ENCODE measurements around the gene LAX1. TPM values are rescaled to one million over a fixed set of nuclear protein-coding genes. Genes with fewer than 3 reads are reported as not detected.
"Not testable (repeated sequence)": the region's sequence is repeated elsewhere in the genome, so short reads cannot be mapped to it uniquely, and the experiment has no call there.

LAX1 gene
- total RNA-seq, 1 donor from 2014 or later, result not detected

GRCh38 chr1:203751051-203751450 lies 13.9 kb upstream of the LAX1 start:
- no peak overlapping the region for H3K4me3 ChIP-seq (ENCODE audit: low read depth, low read length)
- TF ChIP-seq CTCF (IDR thresholded peaks at IDR 0.05; ENCODE audit: insufficient read depth, low read length, poor library complexity, severe bottlenecking), result no peak
- no peak for DNase-seq (ENCODE audit: low read depth)
- no peaks in the 10 kb centered on the region for H3K36me3 ChIP-seq (ENCODE audit: control insufficient read depth, insufficient read depth, low read length)
- no peaks in the 10 kb centered on the region for H3K27me3 ChIP-seq (ENCODE audit: control insufficient read depth, insufficient read depth, low read length)

DNA sequence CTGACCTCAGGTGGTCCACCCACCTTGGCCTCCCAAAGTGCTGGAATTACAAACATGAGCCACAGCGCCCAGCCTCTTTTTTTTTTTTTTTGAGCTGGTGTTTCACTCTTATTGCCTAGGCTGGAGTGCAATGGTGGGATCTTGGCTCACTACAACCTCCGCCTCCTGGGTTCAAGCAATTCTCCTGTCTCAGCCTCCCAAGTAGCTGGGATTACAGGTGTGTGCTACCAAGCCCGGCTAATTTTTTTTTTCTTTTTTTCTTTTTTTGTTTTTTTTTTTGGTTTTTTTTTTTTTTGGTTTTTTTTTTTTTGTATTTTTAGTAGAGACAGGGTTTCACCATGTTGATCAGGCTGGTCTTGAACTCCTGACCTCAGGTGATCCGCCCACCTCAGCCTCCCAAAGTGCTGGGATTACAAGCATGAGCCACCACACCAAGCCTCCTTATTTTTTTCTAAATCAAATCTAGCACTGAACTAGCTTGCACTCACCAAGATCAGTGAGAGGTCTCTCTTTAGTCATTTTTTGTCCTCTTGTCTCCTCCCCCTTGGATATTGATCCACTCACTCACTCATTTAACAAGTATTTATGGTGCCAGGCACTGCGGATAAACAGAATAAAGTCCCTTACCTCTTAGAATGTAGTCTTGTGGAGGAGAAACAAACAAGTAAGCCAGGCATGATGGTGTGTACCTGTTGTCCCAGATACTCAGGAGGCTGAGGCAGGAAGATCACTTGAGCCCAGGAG lies 13.2 kb upstream of the LAX1 start:
- not testable (repeated sequence) for H3K36me3 ChIP-seq (ENCODE audit: control insufficient read depth, insufficient read depth, low read length); DNase-seq (ENCODE audit: low read depth); H3K27me3 ChIP-seq (ENCODE audit: control insufficient read depth, insufficient read depth, low read length); H3K4me3 ChIP-seq (ENCODE audit: low read depth, low read length)

- no peaks in the 10 kb centered on the region for H3K36me3 ChIP-seq (ENCODE audit: control insufficient read depth, insufficient read depth, low read length)
- DNase-seq (ENCODE audit: low read depth), result no peak
- H3K4me3 ChIP-seq (ENCODE audit: low read depth, low read length), result no peak overlapping the region
- H3K27me3 ChIP-seq (ENCODE audit: control insufficient read depth, insufficient read depth, low read length), result no peaks in the 10 kb centered on the region
- TF ChIP-seq CTCF (IDR thresholded peaks at IDR 0.05; ENCODE audit: insufficient read depth, low read length, poor library complexity, severe bottlenecking), result no peak
Observed at GRCh38 chr1:203754455-203754864, 10.5 kb upstream of the LAX1 start.

DNA sequence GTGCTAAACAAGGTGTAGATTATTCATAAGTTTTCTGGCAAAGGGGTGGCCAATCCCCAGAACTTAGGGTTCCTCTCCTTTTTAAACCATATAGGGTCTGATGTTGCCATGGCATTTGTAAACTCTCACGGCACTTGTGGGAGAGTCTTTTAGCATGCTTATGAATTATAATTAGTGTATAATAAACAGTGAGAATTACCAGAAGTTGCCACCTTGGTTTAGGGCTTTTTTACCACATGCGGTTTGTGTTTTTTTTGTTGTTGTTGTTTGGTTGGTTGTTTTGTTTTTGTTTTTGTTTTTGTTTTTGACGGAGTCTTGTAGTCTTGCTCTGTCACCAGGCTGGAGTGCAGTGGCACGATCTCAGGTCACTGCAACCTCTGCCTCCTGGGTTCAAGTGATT lies 8.9 kb upstream of the LAX1 start:
- TF ChIP-seq CTCF (IDR thresholded peaks at IDR 0.05; ENCODE audit: insufficient read depth, low read length, poor library complexity, severe bottlenecking), result no peak

GRCh38 chr1:203758749-203759148 lies 6.2 kb upstream of the LAX1 start:
- not testable (repeated sequence) for H3K36me3 ChIP-seq (ENCODE audit: control insufficient read depth, insufficient read depth, low read length); H3K4me3 ChIP-seq (ENCODE audit: low read depth, low read length); DNase-seq (ENCODE audit: low read depth); H3K27me3 ChIP-seq (ENCODE audit: control insufficient read depth, insufficient read depth, low read length)

More for the DNA sequence above, 8.9 kb upstream of the LAX1 start:
- Histone ChIP-seq H3K27me3 (ENCODE audit: control insufficient read depth, insufficient read depth, low read length) (no peaks in the 10 kb centered on the region), H3K4me3 (ENCODE audit: low read depth, low read length) (no peak overlapping the region), H3K36me3 (ENCODE audit: control insufficient read depth, insufficient read depth, low read length) (no peaks in the 10 kb centered on the region)
- DNase-seq (ENCODE audit: low read depth), result no peak

DNA sequence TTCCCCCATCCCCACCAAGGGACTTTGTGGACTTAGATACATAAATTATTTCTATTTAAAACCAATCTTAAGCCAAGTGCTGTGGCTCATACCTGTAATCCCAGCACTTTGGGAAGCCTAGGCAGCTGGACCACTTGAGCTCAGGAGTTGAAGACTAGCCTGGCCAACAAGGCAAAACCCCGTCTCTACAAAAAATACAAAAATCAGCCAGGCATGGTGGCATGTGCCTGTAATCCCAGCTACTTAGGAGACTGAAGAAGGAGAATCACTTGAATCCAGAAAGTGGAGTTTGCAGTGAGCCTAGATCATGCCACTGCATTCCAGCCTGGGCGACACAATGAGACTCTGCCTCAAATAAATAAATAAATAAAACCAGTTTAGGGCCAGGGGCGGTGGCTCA lies 4.5 kb upstream of the LAX1 start:
- TF ChIP-seq CTCF (IDR thresholded peaks at IDR 0.05; ENCODE audit: insufficient read depth, low read length, poor library complexity, severe bottlenecking), result no peak
- Histone ChIP-seq H3K36me3 (ENCODE audit: control insufficient read depth, insufficient read depth, low read length) (no peaks in the 10 kb centered on the region), H3K4me3 (ENCODE audit: low read depth, low read length) (no peak overlapping the region), H3K27me3 (ENCODE audit: control insufficient read depth, insufficient read depth, low read length) (no peaks in the 10 kb centered on the region)
- no peak for DNase-seq (ENCODE audit: low read depth)

GRCh38 chr1:203761958-203762357 lies 3.0 kb upstream of the LAX1 start:
- not testable (repeated sequence) for H3K36me3 ChIP-seq (ENCODE audit: control insufficient read depth, insufficient read depth, low read length); DNase-seq (ENCODE audit: low read depth); H3K27me3 ChIP-seq (ENCODE audit: control insufficient read depth, insufficient read depth, low read length); H3K4me3 ChIP-seq (ENCODE audit: low read depth, low read length)
